ENCODE results near the gene CCL13. TPM values are rescaled to one million over a fixed set of nuclear protein-coding genes. Genes with fewer than 3 reads are reported as not detected.

The CCL13 gene
- total RNA-seq, 2 experiments from 2014 or later: not detected

GRCh38 chr17:34389126-34389750 lies 33.0 kb downstream of the CCL13 start:
- Mint-ChIP-seq H3K4me1 (ENCODE audit: low read depth) (peaks cover 5% of the 10 kb centered on the region), H3K27ac (no peak overlapping the region)
- POLR2A ChIA-PET: no interaction called here

GRCh38 chr17:34390649-34391048 lies 34.4 kb downstream of the CCL13 start:
- ChIA-PET CTCF (no interaction called here), POLR2A (no interaction called here)
- no peak for DNase-seq
- intact Hi-C loops (cut with micrococcal nuclease): no loop called here
- peaks cover 21% of the 10 kb centered on the region for H3K27me3 Mint-ChIP-seq
- H3K36me3 Mint-ChIP-seq: no peaks in the 10 kb centered on the region
- H3K9me3 Mint-ChIP-seq: no peaks in the 10 kb centered on the region
- no peak overlapping the region for H3K27ac Mint-ChIP-seq
- H3K4me3 Mint-ChIP-seq: no peak overlapping the region
- H3K4me1 Mint-ChIP-seq (ENCODE audit: low read depth): peaks cover 5% of the 10 kb centered on the region

More at GRCh38 chr17:34389126-34389750, 33.0 kb downstream of the CCL13 start:
- Mint-ChIP-seq H3K36me3 (no peaks in the 10 kb centered on the region), H3K4me3 (no peak overlapping the region), H3K9me3 (no peaks in the 10 kb centered on the region), H3K27me3 (peaks cover 26% of the 10 kb centered on the region)
- DNase-seq: peak; percentile 18
- CTCF ChIA-PET: interaction anchor here (1.1 to 2.7 kb wide), 3 partner anchors 18 to 188 kb away, joined by 3 to 13 read pairs (median 3); partner anchors contain the start of gene CCL1
- intact Hi-C loops (cut with micrococcal nuclease): no loop called here

- POLR2A ChIA-PET: no interaction called here
- intact Hi-C loops (cut with micrococcal nuclease): no loop called here
- no peaks in the 10 kb centered on the region for H3K36me3 Mint-ChIP-seq
Observed at GRCh38 chr17:34391241-34391640, 35.0 kb downstream of the CCL13 start.

GRCh38 chr17:34393401-34393800 lies 37.1 kb downstream of the CCL13 start:
- Mint-ChIP-seq H3K4me1 (ENCODE audit: low read depth) (peaks cover 5% of the 10 kb centered on the region), H3K9me3 (no peaks in the 10 kb centered on the region), H3K4me3 (no peak overlapping the region), H3K36me3 (no peaks in the 10 kb centered on the region), H3K27me3 (peaks cover 21% of the 10 kb centered on the region), H3K27ac (no peak overlapping the region)
- no peak for DNase-seq
- ChIA-PET CTCF (interaction anchor here (1.2 to 1.6 kb wide), 2 partner anchors 32 to 193 kb away, joined by 3 to 5 read pairs; no protein-coding TSS in a partner anchor), POLR2A (no interaction called here)
- intact Hi-C loops (cut with micrococcal nuclease): no loop called here

More at GRCh38 chr17:34391241-34391640, 35.0 kb downstream of the CCL13 start:
- Mint-ChIP-seq H3K9me3 (no peaks in the 10 kb centered on the region), H3K27me3 (peaks cover 18% of the 10 kb centered on the region), H3K4me3 (no peak overlapping the region), H3K27ac (no peak overlapping the region), H3K4me1 (ENCODE audit: low read depth) (peaks cover 5% of the 10 kb centered on the region)
- no peak for DNase-seq
- CTCF ChIA-PET: interaction anchor here (0.6 kb wide), 1 partner anchor 399 kb away, joined by 3 read pairs; no protein-coding TSS in a partner anchor

- Mint-ChIP-seq H3K27ac (no peak overlapping the region), H3K9me3 (no peaks in the 10 kb centered on the region), H3K4me3 (no peak overlapping the region), H3K36me3 (no peaks in the 10 kb centered on the region), H3K4me1 (ENCODE audit: low read depth) (no peaks in the 10 kb centered on the region), H3K27me3 (peaks cover 20% of the 10 kb centered on the region)
- DNase-seq: no peak
- CTCF ChIA-PET: interaction anchor here (0.6 to 4.1 kb wide), 4 partner anchors 23 to 197 kb away, joined by 3 to 26 read pairs (median 7); no protein-coding TSS in a partner anchor
- POLR2A ChIA-PET: no interaction called here
- intact Hi-C loops (cut with micrococcal nuclease): no loop called here
Observed at GRCh38 chr17:34397265-34397664, 41.0 kb downstream of the CCL13 start.

- no peak overlapping the region for H3K27ac Mint-ChIP-seq
- H3K27me3 Mint-ChIP-seq: peaks cover 19% of the 10 kb centered on the region
- ChIA-PET CTCF (interaction anchor here (2.3 to 4.1 kb wide), 2 partner anchors 21 to 38 kb away, joined by 9 to 26 read pairs; no protein-coding TSS in a partner anchor), POLR2A (no interaction called here)
- H3K4me3 Mint-ChIP-seq: no peak overlapping the region
- H3K9me3 Mint-ChIP-seq: no peaks in the 10 kb centered on the region
- no peak for DNase-seq
- intact Hi-C loops (cut with micrococcal nuclease): no loop called here
- no peaks in the 10 kb centered on the region for H3K4me1 Mint-ChIP-seq (ENCODE audit: low read depth)
- no peaks in the 10 kb centered on the region for H3K36me3 Mint-ChIP-seq
Observed at GRCh38 chr17:34398990-34399389, 42.7 kb downstream of the CCL13 start.

GRCh38 chr17:34399725-34400124 lies 43.4 kb downstream of the CCL13 start:
- intact Hi-C loops (cut with micrococcal nuclease): no loop called here
- CTCF ChIA-PET: interaction anchor here (1.1 to 4.1 kb wide), 2 partner anchors 18 to 38 kb away, joined by 3 to 26 read pairs; no protein-coding TSS in a partner anchor
- peaks cover 18% of the 10 kb centered on the region for H3K27me3 Mint-ChIP-seq
- no peak overlapping the region for H3K4me3 Mint-ChIP-seq
- POLR2A ChIA-PET: no interaction called here
- H3K4me1 Mint-ChIP-seq (ENCODE audit: low read depth): no peaks in the 10 kb centered on the region
- H3K27ac Mint-ChIP-seq: no peak overlapping the region
- H3K9me3 Mint-ChIP-seq: no peaks in the 10 kb centered on the region
- H3K36me3 Mint-ChIP-seq: no peaks in the 10 kb centered on the region
- no peak for DNase-seq

GRCh38 chr17:34400301-34400931 lies 44.1 kb downstream of the CCL13 start:
- no peaks in the 10 kb centered on the region for H3K9me3 Mint-ChIP-seq
- ChIA-PET CTCF (interaction anchor here (1.1 to 4.1 kb wide), 2 partner anchors 17 to 39 kb away, joined by 3 to 26 read pairs; no protein-coding TSS in a partner anchor), POLR2A (no interaction called here)
- intact Hi-C loops (cut with micrococcal nuclease): no loop called here
- H3K4me3 Mint-ChIP-seq: no peak overlapping the region
- H3K27me3 Mint-ChIP-seq: peaks cover 15% of the 10 kb centered on the region
- H3K36me3 Mint-ChIP-seq: no peaks in the 10 kb centered on the region
- no peak overlapping the region for H3K27ac Mint-ChIP-seq
- no peaks in the 10 kb centered on the region for H3K4me1 Mint-ChIP-seq (ENCODE audit: low read depth)
- no peak for DNase-seq

GRCh38 chr17:34401165-34401564 lies 44.9 kb downstream of the CCL13 start:
- no peaks in the 10 kb centered on the region for H3K36me3 Mint-ChIP-seq
- intact Hi-C loops (cut with micrococcal nuclease): no loop called here
- no peaks in the 10 kb centered on the region for H3K4me1 Mint-ChIP-seq (ENCODE audit: low read depth)
- no peaks in the 10 kb centered on the region for H3K9me3 Mint-ChIP-seq
- no peak for DNase-seq
- ChIA-PET POLR2A (no interaction called here), CTCF (interaction anchor here (1.3 kb wide), 1 partner anchor 19 kb away, joined by 5 read pairs; no protein-coding TSS in a partner anchor)
- no peak overlapping the region for H3K4me3 Mint-ChIP-seq
- no peak overlapping the region for H3K27ac Mint-ChIP-seq
- peaks cover 15% of the 10 kb centered on the region for H3K27me3 Mint-ChIP-seq

GRCh38 chr17:34403006-34403405 lies 46.7 kb downstream of the CCL13 start:
- intact Hi-C loops (cut with micrococcal nuclease): no loop called here
- H3K27me3 Mint-ChIP-seq: peaks cover 9% of the 10 kb centered on the region
- ChIA-PET POLR2A (no interaction called here), CTCF (no interaction called here)
- DNase-seq: no peak
- H3K27ac Mint-ChIP-seq: no peak overlapping the region
- H3K4me3 Mint-ChIP-seq: no peak overlapping the region
- no peaks in the 10 kb centered on the region for H3K36me3 Mint-ChIP-seq
- no peaks in the 10 kb centered on the region for H3K9me3 Mint-ChIP-seq
- no peaks in the 10 kb centered on the region for H3K4me1 Mint-ChIP-seq (ENCODE audit: low read depth)

- no peaks in the 10 kb centered on the region for H3K4me1 Mint-ChIP-seq (ENCODE audit: low read depth)
- DNase-seq: no peak
- H3K36me3 Mint-ChIP-seq: no peaks in the 10 kb centered on the region
- no peaks in the 10 kb centered on the region for H3K9me3 Mint-ChIP-seq
- peaks cover 21% of the 10 kb centered on the region for H3K27me3 Mint-ChIP-seq
- H3K4me3 Mint-ChIP-seq: no peak overlapping the region
- intact Hi-C loops (cut with micrococcal nuclease): no loop called here
- CTCF ChIA-PET: interaction anchor here (0.8 kb wide), 1 partner anchor 14 kb away, joined by 3 read pairs; no protein-coding TSS in a partner anchor
- no peak overlapping the region for H3K27ac Mint-ChIP-seq
- POLR2A ChIA-PET: no interaction called here
Observed at GRCh38 chr17:34406226-34406625, 49.9 kb downstream of the CCL13 start.

Data from activated CD4-positive, alpha-beta memory T cell treated with anti-CD3 and anti-CD28 coated beads for 36 hours (primary cell).